Measurements from ENCODE around the gene MRPL36. TPM values are rescaled to one million over a fixed set of nuclear protein-coding genes. Genes with fewer than 3 reads are reported as not detected.

Gene MRPL36
- total RNA-seq, 1 experiment from 2014 or later = 102 TPM

DNA sequence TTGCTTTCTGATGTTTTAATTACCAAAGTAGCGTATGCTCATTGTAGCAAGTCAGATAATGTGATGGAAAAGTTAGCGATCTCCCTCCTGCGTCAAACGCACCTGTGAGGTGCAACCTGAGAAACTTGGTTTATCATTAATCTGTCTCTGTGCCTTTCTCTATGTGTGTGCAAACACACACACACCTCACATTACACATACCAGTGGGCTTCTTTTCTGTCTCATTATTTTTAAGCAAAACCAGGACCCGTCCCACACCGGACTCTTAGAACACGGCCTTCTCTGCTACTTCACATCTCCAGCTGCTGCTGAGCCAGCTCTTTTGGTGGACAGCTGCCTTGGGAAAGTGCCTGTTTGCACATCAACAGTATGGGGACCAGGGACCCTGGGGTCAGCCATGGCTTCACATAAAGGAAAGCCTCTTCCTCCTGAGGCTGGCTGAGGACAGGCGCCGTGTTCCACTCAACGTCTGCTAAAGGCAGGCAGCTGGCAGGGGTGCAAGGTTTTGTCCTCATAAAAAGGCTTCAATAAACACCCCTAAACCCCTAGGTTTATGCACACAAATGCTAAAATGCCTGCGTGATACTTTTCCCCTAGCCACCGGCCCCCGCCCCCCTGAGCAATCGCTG is 44.2 kb downstream of the MRPL36 start:
- BruUV-seq (replicated peaks) = no TSS peak
- H3K27ac ChIP-seq (ENCODE audit: low read depth, low read length, poor library complexity, severe bottlenecking) = no peak overlapping the region
- no peak for TF ChIP-seq EZH2 (IDR thresholded peaks at IDR 0.05; ENCODE audit: borderline replicate concordance, low read depth, low read length, poor library complexity, severe bottlenecking)
- TF ChIP-seq, protein P1, sequence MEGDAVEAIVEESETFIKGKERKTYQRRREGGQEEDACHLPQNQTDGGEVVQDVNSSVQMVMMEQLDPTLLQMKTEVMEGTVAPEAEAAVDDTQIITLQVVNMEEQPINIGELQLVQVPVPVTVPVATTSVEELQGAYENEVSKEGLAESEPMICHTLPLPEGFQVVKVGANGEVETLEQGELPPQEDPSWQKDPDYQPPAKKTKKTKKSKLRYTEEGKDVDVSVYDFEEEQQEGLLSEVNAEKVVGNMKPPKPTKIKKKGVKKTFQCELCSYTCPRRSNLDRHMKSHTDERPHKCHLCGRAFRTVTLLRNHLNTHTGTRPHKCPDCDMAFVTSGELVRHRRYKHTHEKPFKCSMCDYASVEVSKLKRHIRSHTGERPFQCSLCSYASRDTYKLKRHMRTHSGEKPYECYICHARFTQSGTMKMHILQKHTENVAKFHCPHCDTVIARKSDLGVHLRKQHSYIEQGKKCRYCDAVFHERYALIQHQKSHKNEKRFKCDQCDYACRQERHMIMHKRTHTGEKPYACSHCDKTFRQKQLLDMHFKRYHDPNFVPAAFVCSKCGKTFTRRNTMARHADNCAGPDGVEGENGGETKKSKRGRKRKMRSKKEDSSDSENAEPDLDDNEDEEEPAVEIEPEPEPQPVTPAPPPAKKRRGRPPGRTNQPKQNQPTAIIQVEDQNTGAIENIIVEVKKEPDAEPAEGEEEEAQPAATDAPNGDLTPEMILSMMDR (conservative IDR thresholded peaks at IDR 0.05; ENCODE audit: low read depth, low read length) = no peak
- H3K4me1 ChIP-seq (ENCODE audit: insufficient read depth, low read length, poor library complexity, severe bottlenecking) = no peaks in the 10 kb centered on the region
- intact Hi-C loops (cut with micrococcal nuclease; ENCODE audit: unreplicated experiment) = no loop called here
- DNase-seq (ENCODE audit: low spot score) = no peak
- H3K36me3 ChIP-seq (ENCODE audit: insufficient read depth, low read length, poor library complexity, severe bottlenecking) = no peaks in the 10 kb centered on the region
- peaks cover 65% of the 10 kb centered on the region for H3K27me3 ChIP-seq (replicated peaks; ENCODE audit: insufficient read depth, low read depth, low read length, poor library complexity)
- POLR2A ChIA-PET (ENCODE audit: low non-redundant PET) = no interaction called here
- no peak overlapping the region for H3K4me3 ChIP-seq (ENCODE audit: low read depth, low read length, poor library complexity, severe bottlenecking)
- CTCF ChIA-PET = no interaction called here
- H3K9me3 ChIP-seq (ENCODE audit: low read depth, low read length, poor library complexity, severe bottlenecking) = no peaks in the 10 kb centered on the region

GRCh38 chr5:1754531-1755220 is 45.0 kb downstream of the MRPL36 start:
- H3K9me3 ChIP-seq (ENCODE audit: low read depth, low read length, poor library complexity, severe bottlenecking) = no peaks in the 10 kb centered on the region
- no peaks in the 10 kb centered on the region for H3K4me1 ChIP-seq (ENCODE audit: insufficient read depth, low read length, poor library complexity, severe bottlenecking)
- no TSS peak for BruUV-seq (replicated peaks)
- TF ChIP-seq, protein P1 (conservative IDR thresholded peaks at IDR 0.05; ENCODE audit: low read depth, low read length) = no peak
- TF ChIP-seq EZH2 (IDR thresholded peaks at IDR 0.05; ENCODE audit: borderline replicate concordance, low read depth, low read length, poor library complexity, severe bottlenecking) = no peak
- intact Hi-C loops (cut with micrococcal nuclease; ENCODE audit: unreplicated experiment) = no loop called here
- peaks cover 64% of the 10 kb centered on the region for H3K27me3 ChIP-seq (replicated peaks; ENCODE audit: insufficient read depth, low read depth, low read length, poor library complexity)
- ChIA-PET POLR2A (ENCODE audit: low non-redundant PET) (no interaction called here), CTCF (no interaction called here)
- DNase-seq (ENCODE audit: low spot score) = no peak
- H3K36me3 ChIP-seq (ENCODE audit: insufficient read depth, low read length, poor library complexity, severe bottlenecking) = no peaks in the 10 kb centered on the region
- no peak overlapping the region for H3K4me3 ChIP-seq (ENCODE audit: low read depth, low read length, poor library complexity, severe bottlenecking)
- H3K27ac ChIP-seq (ENCODE audit: low read depth, low read length, poor library complexity, severe bottlenecking) = no peak overlapping the region

- POLR2A ChIA-PET (ENCODE audit: low non-redundant PET) = no interaction called here
- no peak for DNase-seq (ENCODE audit: low spot score)
- Histone ChIP-seq H3K27me3 (replicated peaks; ENCODE audit: insufficient read depth, low read depth, low read length, poor library complexity) (peaks cover 70% of the 10 kb centered on the region), H3K4me3 (ENCODE audit: low read depth, low read length, poor library complexity, severe bottlenecking) (no peak overlapping the region), H3K27ac (ENCODE audit: low read depth, low read length, poor library complexity, severe bottlenecking) (no peak overlapping the region), H3K4me1 (ENCODE audit: insufficient read depth, low read length, poor library complexity, severe bottlenecking) (no peaks in the 10 kb centered on the region), H3K9me3 (ENCODE audit: low read depth, low read length, poor library complexity, severe bottlenecking) (no peaks in the 10 kb centered on the region), H3K36me3 (ENCODE audit: insufficient read depth, low read length, poor library complexity, severe bottlenecking) (no peaks in the 10 kb centered on the region)
- BruUV-seq (replicated peaks) = no TSS peak
- CTCF ChIA-PET = no interaction called here
- intact Hi-C loops (cut with micrococcal nuclease; ENCODE audit: unreplicated experiment) = no loop called here
- no peak for TF ChIP-seq EZH2 (IDR thresholded peaks at IDR 0.05; ENCODE audit: borderline replicate concordance, low read depth, low read length, poor library complexity, severe bottlenecking)
- TF ChIP-seq, protein P1 (conservative IDR thresholded peaks at IDR 0.05; ENCODE audit: low read depth, low read length) = no peak
Observed at GRCh38 chr5:1753490-1753889, 46.1 kb downstream of the MRPL36 start.

All from A673 (cell line).